ENCODE results near the gene DENND2D.
A peak's percentile ranks its signal among the peaks of the same experiment; 100 is the strongest.

DENND2D gene

DNA sequence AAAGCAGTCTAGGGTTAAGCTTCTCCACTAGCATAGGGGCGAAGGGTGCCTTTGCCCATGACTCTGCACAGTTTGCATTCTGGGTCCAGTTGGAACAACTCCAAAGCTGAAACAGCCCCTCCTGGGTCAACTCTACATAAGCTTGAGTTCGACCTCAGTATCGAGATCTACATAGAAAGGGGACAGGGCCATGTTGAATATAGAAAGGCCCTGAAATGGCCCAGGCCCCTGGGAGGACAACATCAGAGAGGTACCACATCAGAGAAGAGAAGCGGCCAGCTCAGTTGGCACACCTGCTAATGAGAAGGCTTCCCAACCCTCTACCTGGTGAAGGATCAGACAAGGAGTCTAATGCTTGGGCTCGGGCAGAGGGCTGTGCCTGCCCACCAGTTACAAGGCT is 1.6 kb downstream of the DENND2D start:
- TF ChIP-seq, protein P1, sequence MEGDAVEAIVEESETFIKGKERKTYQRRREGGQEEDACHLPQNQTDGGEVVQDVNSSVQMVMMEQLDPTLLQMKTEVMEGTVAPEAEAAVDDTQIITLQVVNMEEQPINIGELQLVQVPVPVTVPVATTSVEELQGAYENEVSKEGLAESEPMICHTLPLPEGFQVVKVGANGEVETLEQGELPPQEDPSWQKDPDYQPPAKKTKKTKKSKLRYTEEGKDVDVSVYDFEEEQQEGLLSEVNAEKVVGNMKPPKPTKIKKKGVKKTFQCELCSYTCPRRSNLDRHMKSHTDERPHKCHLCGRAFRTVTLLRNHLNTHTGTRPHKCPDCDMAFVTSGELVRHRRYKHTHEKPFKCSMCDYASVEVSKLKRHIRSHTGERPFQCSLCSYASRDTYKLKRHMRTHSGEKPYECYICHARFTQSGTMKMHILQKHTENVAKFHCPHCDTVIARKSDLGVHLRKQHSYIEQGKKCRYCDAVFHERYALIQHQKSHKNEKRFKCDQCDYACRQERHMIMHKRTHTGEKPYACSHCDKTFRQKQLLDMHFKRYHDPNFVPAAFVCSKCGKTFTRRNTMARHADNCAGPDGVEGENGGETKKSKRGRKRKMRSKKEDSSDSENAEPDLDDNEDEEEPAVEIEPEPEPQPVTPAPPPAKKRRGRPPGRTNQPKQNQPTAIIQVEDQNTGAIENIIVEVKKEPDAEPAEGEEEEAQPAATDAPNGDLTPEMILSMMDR (IDR thresholded peaks at IDR 0.05; ENCODE audit: unreplicated experiment in 3 of 3), result no peak
- Mint-ChIP-seq H3K27ac (no peak overlapping the region), H3K4me3 (no peak overlapping the region), H3K27me3 (ENCODE audit: low read depth) (peaks cover 21% of the 10 kb centered on the region), H3K4me1 (no peaks in the 10 kb centered on the region), H3K36me3 (ENCODE audit: low read depth) (no peaks in the 10 kb centered on the region), H3K9me3 (no peaks in the 10 kb centered on the region)

DNA sequence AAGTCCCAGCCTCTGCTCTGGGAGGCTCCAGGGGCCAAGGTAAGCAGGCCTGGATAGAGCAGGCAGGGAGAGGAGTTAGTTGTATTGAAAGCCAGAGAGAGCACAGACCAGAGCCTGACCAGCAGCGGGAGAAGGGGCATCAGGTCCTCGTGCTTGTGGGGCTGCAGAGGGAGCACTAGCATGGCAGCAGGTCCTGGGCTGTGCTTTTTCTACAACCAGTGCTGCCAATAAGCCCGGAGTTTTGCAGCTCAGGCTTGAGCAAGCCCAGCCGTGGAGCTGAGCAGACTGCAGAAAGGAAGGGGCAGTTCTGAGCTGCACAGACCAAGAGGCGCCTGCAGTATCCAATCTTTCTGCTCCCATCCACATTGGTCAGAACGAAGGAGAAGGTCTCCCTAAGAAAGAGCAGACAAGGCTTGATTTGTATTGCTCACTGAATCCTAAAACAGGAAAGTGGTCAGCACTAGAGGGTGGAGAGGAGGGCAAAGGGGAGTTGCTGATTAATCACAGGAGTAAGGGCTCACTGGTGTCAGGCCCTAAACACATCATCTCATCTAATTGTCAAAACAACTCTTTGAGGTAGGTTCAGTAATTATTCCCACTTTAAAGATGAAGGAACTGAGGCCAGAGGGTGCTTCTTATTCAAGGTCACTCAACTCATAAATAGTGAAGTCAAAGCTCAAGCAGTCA is 2.7 kb downstream of the DENND2D start:
- Mint-ChIP-seq H3K27ac (no peak overlapping the region), H3K4me3 (no peak overlapping the region), H3K4me1 (no peaks in the 10 kb centered on the region), H3K9me3 (no peaks in the 10 kb centered on the region), H3K36me3 (ENCODE audit: low read depth) (no peaks in the 10 kb centered on the region), H3K27me3 (ENCODE audit: low read depth) (peaks cover 12% of the 10 kb centered on the region)
- TF ChIP-seq, protein P1 (IDR thresholded peaks at IDR 0.05; ENCODE audit: unreplicated experiment in 3 of 3), result peak in 1 of 3 experiments; percentile 14

- Mint-ChIP-seq H3K4me3 (no peak overlapping the region), H3K9me3 (no peaks in the 10 kb centered on the region), H3K4me1 (no peaks in the 10 kb centered on the region), H3K36me3 (ENCODE audit: low read depth) (no peaks in the 10 kb centered on the region), H3K27ac (no peak overlapping the region), H3K27me3 (ENCODE audit: low read depth) (peaks cover 4% of the 10 kb centered on the region)
- TF ChIP-seq, protein P1 (IDR thresholded peaks at IDR 0.05; ENCODE audit: unreplicated experiment in 3 of 3), result no peak
Measured at GRCh38 chr1:111196213-111196612, 4.2 kb downstream of the DENND2D start.

DNA sequence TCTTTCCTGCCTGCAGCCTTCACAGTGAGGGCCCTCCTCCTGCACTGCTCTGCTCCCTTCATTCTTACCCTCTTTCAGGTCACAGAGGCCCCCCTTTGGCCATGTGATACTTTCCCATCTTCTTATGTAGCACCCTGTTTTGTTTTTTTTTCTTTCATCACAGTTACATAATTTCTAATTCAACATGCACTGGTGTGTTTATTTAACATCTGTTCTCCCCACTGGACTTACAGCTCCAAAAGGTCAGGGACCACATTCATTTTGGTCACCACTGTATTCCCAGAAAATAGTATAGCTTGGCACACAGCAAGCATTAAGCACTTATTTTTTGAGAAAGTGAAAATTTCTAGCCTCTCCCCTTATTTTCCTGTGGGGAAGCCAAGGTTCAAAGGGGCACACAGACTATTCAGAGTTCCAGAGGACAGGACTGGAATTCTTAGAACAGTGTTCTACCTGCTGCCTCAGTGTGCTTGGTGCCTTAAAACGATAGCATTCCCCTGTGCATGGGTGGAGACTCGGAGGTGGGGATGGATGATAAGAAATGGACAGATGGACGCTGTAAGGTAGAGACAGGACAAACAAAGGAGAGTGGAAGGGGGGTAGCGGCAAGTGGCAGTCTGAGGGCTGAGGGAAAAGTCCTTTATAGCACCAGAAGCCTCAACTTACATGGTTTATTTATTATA is 5.3 kb downstream of the DENND2D start:
- Mint-ChIP-seq H3K36me3 (ENCODE audit: low read depth) (no peaks in the 10 kb centered on the region), H3K27me3 (ENCODE audit: low read depth) (peaks cover 4% of the 10 kb centered on the region), H3K4me1 (no peaks in the 10 kb centered on the region), H3K27ac (no peak overlapping the region), H3K9me3 (no peaks in the 10 kb centered on the region), H3K4me3 (no peak overlapping the region)
- TF ChIP-seq, protein P1 (IDR thresholded peaks at IDR 0.05; ENCODE audit: unreplicated experiment in 3 of 3), result no peak

DNA sequence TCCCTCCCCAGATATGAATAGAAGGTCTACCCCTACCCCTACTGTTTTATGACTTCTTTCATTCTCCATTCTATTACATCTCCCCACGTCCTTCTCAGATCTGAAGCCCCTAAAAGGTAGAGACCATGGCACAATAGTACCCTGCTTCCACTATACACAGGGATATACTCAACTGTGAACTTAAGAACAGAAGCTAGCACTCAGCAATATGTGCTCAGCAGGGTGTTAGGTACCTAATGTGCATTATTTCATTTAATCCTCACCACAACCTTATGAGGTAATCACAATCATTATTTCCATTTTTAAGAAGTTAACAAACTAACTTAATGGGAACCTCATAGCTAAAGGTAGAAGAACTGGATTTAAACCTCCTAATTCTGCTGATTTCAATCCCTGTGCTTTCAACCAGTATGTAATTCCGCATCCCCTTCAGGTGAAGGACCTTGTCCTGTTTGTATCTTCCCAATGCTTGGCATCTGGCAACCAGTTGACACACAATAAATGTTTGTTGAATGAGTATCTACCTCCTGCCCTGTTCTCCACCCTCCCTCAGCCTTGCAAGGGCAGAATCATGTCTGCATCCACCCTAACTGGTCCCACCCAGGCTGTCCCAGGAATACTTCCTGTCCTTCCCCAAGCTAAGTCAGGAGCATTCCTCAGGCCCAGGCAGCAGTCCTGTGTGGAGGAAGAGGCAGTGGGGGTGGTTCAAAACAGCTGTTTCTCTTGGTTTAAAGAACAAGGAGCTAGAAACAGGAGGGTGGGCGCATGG is 6.5 kb downstream of the DENND2D start:
- Mint-ChIP-seq H3K27me3 (ENCODE audit: low read depth) (peaks cover 4% of the 10 kb centered on the region), H3K9me3 (no peaks in the 10 kb centered on the region), H3K4me1 (no peaks in the 10 kb centered on the region), H3K36me3 (ENCODE audit: low read depth) (peaks cover 8% of the 10 kb centered on the region), H3K4me3 (no peak overlapping the region), H3K27ac (no peak overlapping the region)
- TF ChIP-seq, protein P1 (IDR thresholded peaks at IDR 0.05; ENCODE audit: unreplicated experiment in 3 of 3), result no peak

Data from nephron (organoid).